ENCODE data around the gene NCOA3.
A peak's percentile ranks its signal among the peaks of the same experiment; 100 is the strongest.

NCOA3 gene

GRCh38 chr20:47614703-47615309 lies 113.1 kb downstream of the NCOA3 start:
- Histone ChIP-seq H4K8ac (ENCODE audit: low read length) (no peak overlapping the region), H3K36me3 (ENCODE audit: control insufficient read depth in 1 of 2, insufficient read depth in 2 of 2, low read depth in 1 of 2, low read length in 2 of 2) (peaks cover 2 to 7% of the 10 kb centered on the region in 2 experiments), H3K4me2 (ENCODE audit: low read length, poor library complexity, severe bottlenecking) (no peak overlapping the region), H2BK15ac (ENCODE audit: low read depth, poor library complexity, severe bottlenecking) (no peak overlapping the region), H3K79me1 (replicated peaks; ENCODE audit: low read length, poor library complexity, severe bottlenecking) (peaks cover 16% of the 10 kb centered on the region), H2AFZ (ENCODE audit: low read depth, low read length) (no peak overlapping the region), H3K4ac (ENCODE audit: low read depth in 1 of 2, low read length in 2 of 2) (no peak overlapping the region), H3K9ac (ENCODE audit: low read length) (no peak overlapping the region), H2BK12ac (ENCODE audit: low read length in 2 of 2) (no peak overlapping the region), H3K23ac (ENCODE audit: low read length in 2 of 2) (no peak overlapping the region), H3K14ac (ENCODE audit: low read length in 2 of 2) (no peak overlapping the region), H3K27ac (ENCODE audit: low read length, poor library complexity, severe bottlenecking) (no peak overlapping the region), H3K27me3 (ENCODE audit: control insufficient read depth in 1 of 2, insufficient read depth in 1 of 2, low read length in 2 of 2) (no peaks in the 10 kb centered on the region), H2BK5ac (ENCODE audit: low read depth, low read length, poor library complexity, severe bottlenecking) (no peak overlapping the region), H3K4me3 (ENCODE audit: insufficient read depth in 1 of 2, low read depth in 1 of 2, low read length in 2 of 2) (no peak overlapping the region), H4K91ac (ENCODE audit: low read length) (peak overlapping the region; percentile 27), H3K18ac (ENCODE audit: low read depth in 1 of 2, low read length in 2 of 2) (no peak overlapping the region), H3K9me3 (ENCODE audit: control insufficient read depth, low read length) (no peaks in the 10 kb centered on the region), H2BK120ac (ENCODE audit: low read depth, low read length) (no peak overlapping the region), H2AK5ac (ENCODE audit: low read length, severe bottlenecking) (no peak overlapping the region), H3K4me1 (ENCODE audit: control insufficient read depth, insufficient read depth, low read depth, low read length) (peaks cover 4% of the 10 kb centered on the region)
- 100% methylated on average over 2 of the region's 2 CpGs for WGBS
- no peak for DNase-seq

GRCh38 chr20:47618479-47618878 lies 116.8 kb downstream of the NCOA3 start:
- H3K4me1 ChIP-seq (ENCODE audit: control insufficient read depth, insufficient read depth, low read depth, low read length), result peaks cover 2% of the 10 kb centered on the region
- H2BK120ac ChIP-seq (ENCODE audit: low read depth, low read length), result no peak overlapping the region
- H2AK5ac ChIP-seq (ENCODE audit: low read length, severe bottlenecking), result no peak overlapping the region
- H2BK15ac ChIP-seq (ENCODE audit: low read depth, poor library complexity, severe bottlenecking), result no peak overlapping the region
- no peaks in the 10 kb centered on the region for H3K9me3 ChIP-seq (ENCODE audit: control insufficient read depth, low read length)
- no peak overlapping the region for H3K18ac ChIP-seq (ENCODE audit: low read depth in 1 of 2, low read length in 2 of 2)
- no peak overlapping the region for H3K4me2 ChIP-seq (ENCODE audit: low read length, poor library complexity, severe bottlenecking)
- H3K9ac ChIP-seq (ENCODE audit: low read length), result no peak overlapping the region
- H3K27ac ChIP-seq (ENCODE audit: low read length, poor library complexity, severe bottlenecking), result no peak overlapping the region
- H3K27me3 ChIP-seq (ENCODE audit: control insufficient read depth in 1 of 2, insufficient read depth in 1 of 2, low read length in 2 of 2), result no peaks in the 10 kb centered on the region
- H3K14ac ChIP-seq (ENCODE audit: low read length in 2 of 2), result no peak overlapping the region
- WGBS, result 92% methylated on average over 5 of the region's 6 CpGs
- H4K91ac ChIP-seq (ENCODE audit: low read length), result no peak overlapping the region
- peaks cover 2 to 23% of the 10 kb centered on the region in 2 experiments for H3K36me3 ChIP-seq (ENCODE audit: control insufficient read depth in 1 of 2, insufficient read depth in 2 of 2, low read depth in 1 of 2, low read length in 2 of 2)
- no peak overlapping the region for H3K4ac ChIP-seq (ENCODE audit: low read depth in 1 of 2, low read length in 2 of 2)
- no peak overlapping the region for H3K4me3 ChIP-seq (ENCODE audit: insufficient read depth in 1 of 2, low read depth in 1 of 2, low read length in 2 of 2)
- no peak for DNase-seq
- no peak overlapping the region for H3K23ac ChIP-seq (ENCODE audit: low read length in 2 of 2)
- H3K79me1 ChIP-seq (replicated peaks; ENCODE audit: low read length, poor library complexity, severe bottlenecking), result peaks cover 10% of the 10 kb centered on the region
- no peak overlapping the region for H4K8ac ChIP-seq (ENCODE audit: low read length)
- H2AFZ ChIP-seq (ENCODE audit: low read depth, low read length), result no peak overlapping the region
- no peak overlapping the region for H2BK5ac ChIP-seq (ENCODE audit: low read depth, low read length, poor library complexity, severe bottlenecking)
- no peak overlapping the region for H2BK12ac ChIP-seq (ENCODE audit: low read length in 2 of 2)

GRCh38 chr20:47620808-47621805 lies 119.4 kb downstream of the NCOA3 start:
- Histone ChIP-seq H2AK5ac (ENCODE audit: low read length, severe bottlenecking) (no peak overlapping the region), H3K4ac (ENCODE audit: low read depth in 1 of 2, low read length in 2 of 2) (no peak overlapping the region), H2BK12ac (ENCODE audit: low read length in 2 of 2) (no peak overlapping the region), H4K91ac (ENCODE audit: low read length) (no peak overlapping the region), H3K4me1 (ENCODE audit: control insufficient read depth, insufficient read depth, low read depth, low read length) (peaks cover 4% of the 10 kb centered on the region), H3K4me3 (ENCODE audit: insufficient read depth in 1 of 2, low read depth in 1 of 2, low read length in 2 of 2) (no peak overlapping the region), H3K27ac (ENCODE audit: low read length, poor library complexity, severe bottlenecking) (no peak overlapping the region), H2AFZ (ENCODE audit: low read depth, low read length) (no peak overlapping the region), H3K9me3 (ENCODE audit: control insufficient read depth, low read length) (no peaks in the 10 kb centered on the region), H3K18ac (ENCODE audit: low read depth in 1 of 2, low read length in 2 of 2) (no peak overlapping the region), H3K79me1 (replicated peaks; ENCODE audit: low read length, poor library complexity, severe bottlenecking) (peaks cover 10% of the 10 kb centered on the region), H2BK5ac (ENCODE audit: low read depth, low read length, poor library complexity, severe bottlenecking) (no peak overlapping the region), H3K23ac (ENCODE audit: low read length in 2 of 2) (no peak overlapping the region), H3K36me3 (ENCODE audit: control insufficient read depth in 1 of 2, insufficient read depth in 2 of 2, low read depth in 1 of 2, low read length in 2 of 2) (peaks cover 3 to 43% of the 10 kb centered on the region in 2 experiments), H2BK120ac (ENCODE audit: low read depth, low read length) (no peak overlapping the region), H3K4me2 (ENCODE audit: low read length, poor library complexity, severe bottlenecking) (no peak overlapping the region), H4K8ac (ENCODE audit: low read length) (no peak overlapping the region), H3K9ac (ENCODE audit: low read length) (peak overlapping the region; percentile 63), H3K27me3 (ENCODE audit: control insufficient read depth in 1 of 2, insufficient read depth in 1 of 2, low read length in 2 of 2) (no peaks in the 10 kb centered on the region), H3K14ac (ENCODE audit: low read length in 2 of 2) (no peak overlapping the region), H2BK15ac (ENCODE audit: low read depth, poor library complexity, severe bottlenecking) (no peak overlapping the region)
- 82% methylated on average over 4 of the region's 8 CpGs for WGBS
- peak; percentile 72 for DNase-seq

- Histone ChIP-seq H3K18ac (ENCODE audit: low read depth in 1 of 2, low read length in 2 of 2) (no peak overlapping the region), H2AK5ac (ENCODE audit: low read length, severe bottlenecking) (no peak overlapping the region), H3K9ac (ENCODE audit: low read length) (peak overlapping the region; percentile 30), H2BK5ac (ENCODE audit: low read depth, low read length, poor library complexity, severe bottlenecking) (no peak overlapping the region), H2BK120ac (ENCODE audit: low read depth, low read length) (no peak overlapping the region), H3K4me3 (ENCODE audit: insufficient read depth in 1 of 2, low read depth in 1 of 2, low read length in 2 of 2) (no peak overlapping the region), H2AFZ (ENCODE audit: low read depth, low read length) (no peak overlapping the region), H3K4me1 (ENCODE audit: control insufficient read depth, insufficient read depth, low read depth, low read length) (peaks cover 4% of the 10 kb centered on the region), H2BK12ac (ENCODE audit: low read length in 2 of 2) (no peak overlapping the region), H3K14ac (ENCODE audit: low read length in 2 of 2) (no peak overlapping the region), H3K79me1 (replicated peaks; ENCODE audit: low read length, poor library complexity, severe bottlenecking) (peaks cover 12% of the 10 kb centered on the region), H3K4me2 (ENCODE audit: low read length, poor library complexity, severe bottlenecking) (no peak overlapping the region), H3K4ac (ENCODE audit: low read depth in 1 of 2, low read length in 2 of 2) (no peak overlapping the region), H3K27ac (ENCODE audit: low read length, poor library complexity, severe bottlenecking) (no peak overlapping the region), H4K91ac (ENCODE audit: low read length) (no peak overlapping the region), H3K23ac (ENCODE audit: low read length in 2 of 2) (no peak overlapping the region), H3K27me3 (ENCODE audit: control insufficient read depth in 1 of 2, insufficient read depth in 1 of 2, low read length in 2 of 2) (no peaks in the 10 kb centered on the region), H3K9me3 (ENCODE audit: control insufficient read depth, low read length) (no peaks in the 10 kb centered on the region), H3K36me3 (ENCODE audit: control insufficient read depth in 1 of 2, insufficient read depth in 2 of 2, low read depth in 1 of 2, low read length in 2 of 2) (peaks cover 3 to 53% of the 10 kb centered on the region in 2 experiments), H2BK15ac (ENCODE audit: low read depth, poor library complexity, severe bottlenecking) (no peak overlapping the region), H4K8ac (ENCODE audit: low read length) (no peak overlapping the region)
- DNase-seq, result no peak
- WGBS, result 92% methylated on average over 9 of the region's 9 CpGs
Observed at GRCh38 chr20:47622118-47622665, 120.5 kb downstream of the NCOA3 start.

Measured in mesenchymal stem cell (in vitro differentiated cells and primary cell).